ENCODE results near the gene EPB41L1.

DNA sequence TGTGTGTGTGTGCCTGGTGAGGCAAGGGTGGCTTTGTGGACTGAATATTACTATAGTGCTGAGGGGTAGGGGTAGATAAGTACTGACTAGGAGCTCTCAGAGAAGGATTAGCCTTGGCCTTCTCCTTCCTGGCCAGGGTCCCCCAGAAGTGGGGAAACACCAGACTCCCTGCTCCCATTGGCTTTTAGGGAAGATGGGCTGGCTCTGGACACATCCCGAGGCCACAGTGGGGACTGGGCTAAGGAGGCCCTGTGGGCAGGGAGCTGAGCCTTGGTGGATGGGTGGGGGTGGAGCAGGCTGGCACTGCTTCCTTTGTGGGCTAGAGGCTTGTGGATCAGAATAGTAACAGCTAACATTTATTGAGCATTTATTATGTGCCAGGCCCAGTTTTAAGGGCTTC lies 3.1 kb downstream of the EPB41L1 start:
- TF ChIP-seq, protein P1, sequence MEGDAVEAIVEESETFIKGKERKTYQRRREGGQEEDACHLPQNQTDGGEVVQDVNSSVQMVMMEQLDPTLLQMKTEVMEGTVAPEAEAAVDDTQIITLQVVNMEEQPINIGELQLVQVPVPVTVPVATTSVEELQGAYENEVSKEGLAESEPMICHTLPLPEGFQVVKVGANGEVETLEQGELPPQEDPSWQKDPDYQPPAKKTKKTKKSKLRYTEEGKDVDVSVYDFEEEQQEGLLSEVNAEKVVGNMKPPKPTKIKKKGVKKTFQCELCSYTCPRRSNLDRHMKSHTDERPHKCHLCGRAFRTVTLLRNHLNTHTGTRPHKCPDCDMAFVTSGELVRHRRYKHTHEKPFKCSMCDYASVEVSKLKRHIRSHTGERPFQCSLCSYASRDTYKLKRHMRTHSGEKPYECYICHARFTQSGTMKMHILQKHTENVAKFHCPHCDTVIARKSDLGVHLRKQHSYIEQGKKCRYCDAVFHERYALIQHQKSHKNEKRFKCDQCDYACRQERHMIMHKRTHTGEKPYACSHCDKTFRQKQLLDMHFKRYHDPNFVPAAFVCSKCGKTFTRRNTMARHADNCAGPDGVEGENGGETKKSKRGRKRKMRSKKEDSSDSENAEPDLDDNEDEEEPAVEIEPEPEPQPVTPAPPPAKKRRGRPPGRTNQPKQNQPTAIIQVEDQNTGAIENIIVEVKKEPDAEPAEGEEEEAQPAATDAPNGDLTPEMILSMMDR (IDR thresholded peaks at IDR 0.05 in 8 of 11, conservative IDR thresholded peaks at IDR 0.05 in 3 of 11) = no peak
- TF ChIP-seq POLR2A (IDR thresholded peaks at IDR 0.05) = no peak

All from spleen (tissue), 7 donors.